ENCODE results near the gene IL4.

GRCh38 chr5:132679717-132680380 is 6.1 kb downstream of the IL4 start:
- no peak for TF ChIP-seq POLR2A (IDR thresholded peaks at IDR 0.05)
- TF ChIP-seq, protein P1, sequence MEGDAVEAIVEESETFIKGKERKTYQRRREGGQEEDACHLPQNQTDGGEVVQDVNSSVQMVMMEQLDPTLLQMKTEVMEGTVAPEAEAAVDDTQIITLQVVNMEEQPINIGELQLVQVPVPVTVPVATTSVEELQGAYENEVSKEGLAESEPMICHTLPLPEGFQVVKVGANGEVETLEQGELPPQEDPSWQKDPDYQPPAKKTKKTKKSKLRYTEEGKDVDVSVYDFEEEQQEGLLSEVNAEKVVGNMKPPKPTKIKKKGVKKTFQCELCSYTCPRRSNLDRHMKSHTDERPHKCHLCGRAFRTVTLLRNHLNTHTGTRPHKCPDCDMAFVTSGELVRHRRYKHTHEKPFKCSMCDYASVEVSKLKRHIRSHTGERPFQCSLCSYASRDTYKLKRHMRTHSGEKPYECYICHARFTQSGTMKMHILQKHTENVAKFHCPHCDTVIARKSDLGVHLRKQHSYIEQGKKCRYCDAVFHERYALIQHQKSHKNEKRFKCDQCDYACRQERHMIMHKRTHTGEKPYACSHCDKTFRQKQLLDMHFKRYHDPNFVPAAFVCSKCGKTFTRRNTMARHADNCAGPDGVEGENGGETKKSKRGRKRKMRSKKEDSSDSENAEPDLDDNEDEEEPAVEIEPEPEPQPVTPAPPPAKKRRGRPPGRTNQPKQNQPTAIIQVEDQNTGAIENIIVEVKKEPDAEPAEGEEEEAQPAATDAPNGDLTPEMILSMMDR (IDR thresholded peaks at IDR 0.05), result no peak

All from uterus (tissue), 2 donors.